Cardiac muscle cell (in vitro differentiated cells and primary cell): ENCODE results near the gene MTRFR. TPM values are rescaled to one million over a fixed set of nuclear protein-coding genes. Genes with fewer than 3 reads are reported as not detected.

Experiments used
- DNase-seq, 2 donors: peaks; one replicate each; pipeline versions ENCODE4 v3.0.0 to v3.0.0-alpha.2; 2010 to 2017; ENCODE audit warnings: low read depth in 1 of 2, low spot score in 1 of 2
- H3K27ac ChIP-seq: fragments of 200-600 bp; sonication (generic); 2 replicates; pipeline ENCODE4 v1.5.1; 2016
- H3K27me3 ChIP-seq: fragments of 200-600 bp; sonication (generic); 2 replicates; pipeline ENCODE4 v1.6.0; 2016; ENCODE audit warnings: control low read depth
- H3K36me3 ChIP-seq: fragments of 200-600 bp; sonication (generic); 2 replicates; pipeline ENCODE4 v1.5.1; 2016; ENCODE audit warnings: control low read depth
- H3K4me1 ChIP-seq: fragments of 200-600 bp; sonication (generic); 2 replicates; pipeline ENCODE4 v1.8.1; 2017; ENCODE audit warnings: low read depth, mild to moderate bottlenecking, mixed run types
- H3K4me3 ChIP-seq: fragments of 200-600 bp; sonication (generic); 2 replicates; pipeline ENCODE4 v1.5.1; 2016; ENCODE audit warnings: mild to moderate bottlenecking
- H3K9me3 ChIP-seq: fragments of 200-600 bp; sonication (generic); 2 replicates; pipeline ENCODE4 v1.5.1; 2017; ENCODE audit warnings: low read depth, mild to moderate bottlenecking, control low read depth
- polyA plus RNA-seq: library from polyadenylated mRNA; unstranded; fragments of >200 nt; fragmentation: Nextera tagmentation; extraction: Ambion mirVana; gene quantifications from 2 replicates; pipeline ENCODE4 v1.2.1, GENCODE V29; 2016
- total RNA-seq: library from RNA; depleted of rRNA; stranded (reverse); fragments of >200 nt; gene quantifications from 2 replicates; pipeline ENCODE4 v1.2.3, GENCODE V29; 2016
- TF ChIP-seq, protein P1 (sequence below): IDR thresholded peaks from 2 replicates; pipeline ENCODE4 v1.5.1; 2012; ENCODE audit warnings: low read depth, mild to moderate bottlenecking, low read length

MTRFR gene
- total and polyA plus RNA-seq, 2 experiments from 2014 or later, result 25.8 to 31.9 TPM

GRCh38 chr12:123233505-123234308 lies 471 bp downstream of the MTRFR start:
- Histone ChIP-seq H3K27me3 (no peaks in the 10 kb centered on the region), H3K4me1 (peaks cover 13% of the 10 kb centered on the region), H3K9me3 (no peaks in the 10 kb centered on the region), H3K36me3 (no peaks in the 10 kb centered on the region), H3K27ac (peak overlapping the region; percentile 91), H3K4me3 (peak overlapping the region; percentile 83)
- TF ChIP-seq, protein P1, sequence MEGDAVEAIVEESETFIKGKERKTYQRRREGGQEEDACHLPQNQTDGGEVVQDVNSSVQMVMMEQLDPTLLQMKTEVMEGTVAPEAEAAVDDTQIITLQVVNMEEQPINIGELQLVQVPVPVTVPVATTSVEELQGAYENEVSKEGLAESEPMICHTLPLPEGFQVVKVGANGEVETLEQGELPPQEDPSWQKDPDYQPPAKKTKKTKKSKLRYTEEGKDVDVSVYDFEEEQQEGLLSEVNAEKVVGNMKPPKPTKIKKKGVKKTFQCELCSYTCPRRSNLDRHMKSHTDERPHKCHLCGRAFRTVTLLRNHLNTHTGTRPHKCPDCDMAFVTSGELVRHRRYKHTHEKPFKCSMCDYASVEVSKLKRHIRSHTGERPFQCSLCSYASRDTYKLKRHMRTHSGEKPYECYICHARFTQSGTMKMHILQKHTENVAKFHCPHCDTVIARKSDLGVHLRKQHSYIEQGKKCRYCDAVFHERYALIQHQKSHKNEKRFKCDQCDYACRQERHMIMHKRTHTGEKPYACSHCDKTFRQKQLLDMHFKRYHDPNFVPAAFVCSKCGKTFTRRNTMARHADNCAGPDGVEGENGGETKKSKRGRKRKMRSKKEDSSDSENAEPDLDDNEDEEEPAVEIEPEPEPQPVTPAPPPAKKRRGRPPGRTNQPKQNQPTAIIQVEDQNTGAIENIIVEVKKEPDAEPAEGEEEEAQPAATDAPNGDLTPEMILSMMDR, result no peak
- peak in 1 of 2 donors; percentile 17 for DNase-seq

DNA sequence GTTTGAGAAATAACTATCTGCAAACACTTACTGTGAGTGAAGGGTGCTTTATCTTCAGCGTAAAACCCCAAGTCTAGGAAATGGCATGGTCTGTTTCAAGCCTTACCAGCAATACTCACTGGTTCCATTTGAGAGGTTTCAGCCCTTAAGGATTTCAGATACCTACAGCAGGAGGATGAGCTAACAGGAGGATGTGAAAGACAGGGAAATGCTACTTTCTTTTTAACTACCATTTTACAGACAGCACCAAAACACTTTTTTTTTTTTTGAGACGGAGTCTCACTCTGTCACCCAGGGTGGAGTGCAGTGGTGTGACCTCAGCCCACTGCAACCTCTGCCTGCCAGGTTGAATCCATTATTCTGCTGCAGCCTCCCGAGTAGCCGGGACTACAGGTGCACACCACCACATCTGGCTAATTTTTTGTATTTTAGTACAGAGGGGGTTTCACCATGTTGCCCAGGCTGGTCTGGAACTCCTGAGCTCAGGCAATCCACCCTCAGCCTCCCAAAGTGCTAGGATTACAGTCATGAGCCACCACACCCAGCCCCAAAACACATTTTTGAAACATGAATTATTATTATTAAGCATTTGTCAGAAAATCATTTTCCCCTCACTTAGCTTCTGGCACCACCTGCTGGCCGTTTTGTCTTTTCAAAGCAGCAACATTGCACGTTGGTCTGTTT lies 4.6 kb downstream of the MTRFR start:
- peak overlapping the region; percentile 79 for H3K27ac ChIP-seq
- H3K36me3 ChIP-seq, result no peaks in the 10 kb centered on the region
- no peak overlapping the region for H3K4me3 ChIP-seq
- H3K4me1 ChIP-seq, result peaks cover 16% of the 10 kb centered on the region
- H3K27me3 ChIP-seq, result no peaks in the 10 kb centered on the region
- no peaks in the 10 kb centered on the region for H3K9me3 ChIP-seq
- peak; percentile 61 to 81 for DNase-seq
- TF ChIP-seq, protein P1, result peak; percentile 74

GRCh38 chr12:123238330-123238682 lies 5.1 kb downstream of the MTRFR start:
- DNase-seq, result no peak
- H3K4me1 ChIP-seq, result peaks cover 16% of the 10 kb centered on the region
- H3K9me3 ChIP-seq, result no peaks in the 10 kb centered on the region
- TF ChIP-seq, protein P1, result no peak
- no peaks in the 10 kb centered on the region for H3K36me3 ChIP-seq
- H3K27me3 ChIP-seq, result no peaks in the 10 kb centered on the region
- H3K27ac ChIP-seq, result no peak overlapping the region
- H3K4me3 ChIP-seq, result no peak overlapping the region

GRCh38 chr12:123238961-123239360 lies 5.7 kb downstream of the MTRFR start:
- no peak for DNase-seq
- Histone ChIP-seq H3K4me3 (no peak overlapping the region), H3K36me3 (no peaks in the 10 kb centered on the region), H3K9me3 (no peaks in the 10 kb centered on the region), H3K27me3 (no peaks in the 10 kb centered on the region), H3K27ac (no peak overlapping the region), H3K4me1 (peaks cover 16% of the 10 kb centered on the region)
- TF ChIP-seq, protein P1, result no peak

DNA sequence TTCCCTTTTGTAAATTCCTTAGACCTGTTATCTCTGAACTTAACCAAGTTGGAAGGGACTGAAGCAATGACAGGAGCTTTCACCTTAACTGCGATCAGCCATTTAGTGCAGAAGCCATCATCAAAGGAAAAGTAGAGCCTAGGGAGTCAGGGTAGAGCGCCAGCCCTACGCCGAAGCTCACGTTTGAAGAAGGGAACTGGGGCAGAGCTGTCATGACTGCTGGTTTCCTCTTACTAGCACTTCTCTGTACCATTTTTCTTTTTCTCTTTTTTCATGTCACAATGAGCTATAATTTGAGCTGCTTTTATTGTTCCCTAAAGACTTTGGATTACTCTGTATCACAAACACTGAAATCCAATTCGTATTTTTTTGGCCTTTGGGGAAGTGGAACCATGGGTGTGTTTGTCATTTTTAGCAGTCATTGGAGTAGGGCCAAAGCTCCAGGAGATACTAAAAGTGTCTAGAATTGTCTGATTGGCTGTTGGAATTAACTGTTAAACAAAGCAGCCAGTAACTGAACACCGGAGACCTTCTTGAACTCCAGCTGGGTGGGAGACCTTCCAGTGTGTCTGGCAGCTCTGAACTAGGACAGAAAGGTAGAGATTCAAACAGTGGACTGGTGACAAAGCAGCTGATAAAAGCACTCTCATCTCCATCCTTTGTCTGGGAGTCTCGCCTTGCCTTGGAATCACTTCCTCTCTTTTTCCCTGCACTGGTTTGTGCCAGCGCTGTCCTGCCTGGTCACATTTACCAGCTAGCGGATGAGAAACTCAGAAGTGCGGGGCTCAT lies 9.1 kb downstream of the MTRFR start:
- peak in 1 of 2 donors; percentile 23 for DNase-seq
- peak overlapping the region; percentile 81 for H3K27ac ChIP-seq

More for the DNA sequence above, 9.1 kb downstream of the MTRFR start:
- TF ChIP-seq, protein P1, result no peak
- Histone ChIP-seq H3K27me3 (no peaks in the 10 kb centered on the region), H3K4me3 (no peak overlapping the region), H3K36me3 (no peaks in the 10 kb centered on the region), H3K4me1 (peaks cover 9% of the 10 kb centered on the region), H3K9me3 (no peaks in the 10 kb centered on the region)
